ENCODE data around the gene SLC10A1.

SLC10A1 gene

GRCh38 chr14:69755784-69756183, 41.3 kb downstream of the SLC10A1 start:
- no peak for DNase-seq
- TF ChIP-seq CTCF (IDR thresholded peaks at IDR 0.05; ENCODE audit: low read depth, low read length, missing control alignments) = no peak
- H3K4me3 ChIP-seq (ENCODE audit: low read depth, low read length) = no peak overlapping the region
- no peak overlapping the region for H3K27ac ChIP-seq
- H3K36me3 ChIP-seq (replicated peaks) = no peaks in the 10 kb centered on the region
- in situ Hi-C loops (cut with HindIII; ENCODE audit: low pct_ligation_motif_present, low sequenced_read_pairs) = no loop called here
- no peaks in the 10 kb centered on the region for H3K27me3 ChIP-seq (replicated peaks)

- H3K4me3 ChIP-seq (ENCODE audit: low read depth, low read length) = no peak overlapping the region
- H3K27ac ChIP-seq = no peak overlapping the region
- TF ChIP-seq CTCF (IDR thresholded peaks at IDR 0.05; ENCODE audit: low read depth, low read length, missing control alignments) = no peak
- in situ Hi-C loops (cut with HindIII; ENCODE audit: low pct_ligation_motif_present, low sequenced_read_pairs) = no loop called here
- no peaks in the 10 kb centered on the region for H3K27me3 ChIP-seq (replicated peaks)
- DNase-seq = no peak
- no peaks in the 10 kb centered on the region for H3K36me3 ChIP-seq (replicated peaks)
Observed at GRCh38 chr14:69755296-69755695, 41.7 kb downstream of the SLC10A1 start.

- Histone ChIP-seq H3K36me3 (replicated peaks) (no peaks in the 10 kb centered on the region), H3K4me3 (ENCODE audit: low read depth, low read length) (no peak overlapping the region), H3K27me3 (replicated peaks) (no peaks in the 10 kb centered on the region), H3K27ac (no peak overlapping the region)
- no peak for DNase-seq
- no peak for TF ChIP-seq CTCF (IDR thresholded peaks at IDR 0.05; ENCODE audit: low read depth, low read length, missing control alignments)
- in situ Hi-C loops (cut with HindIII; ENCODE audit: low pct_ligation_motif_present, low sequenced_read_pairs) = no loop called here
Observed at GRCh38 chr14:69754487-69754886, 42.6 kb downstream of the SLC10A1 start.

GRCh38 chr14:69753860-69754259, 43.2 kb downstream of the SLC10A1 start:
- H3K36me3 ChIP-seq (replicated peaks) = no peaks in the 10 kb centered on the region
- in situ Hi-C loops (cut with HindIII; ENCODE audit: low pct_ligation_motif_present, low sequenced_read_pairs) = no loop called here
- H3K27ac ChIP-seq = no peak overlapping the region
- H3K4me3 ChIP-seq (ENCODE audit: low read depth, low read length) = no peak overlapping the region
- no peak for TF ChIP-seq CTCF (IDR thresholded peaks at IDR 0.05; ENCODE audit: low read depth, low read length, missing control alignments)
- no peak for DNase-seq
- no peaks in the 10 kb centered on the region for H3K27me3 ChIP-seq (replicated peaks)

GRCh38 chr14:69752773-69753172, 44.3 kb downstream of the SLC10A1 start:
- TF ChIP-seq CTCF (IDR thresholded peaks at IDR 0.05; ENCODE audit: low read depth, low read length, missing control alignments) = no peak
- Histone ChIP-seq H3K36me3 (replicated peaks) (no peaks in the 10 kb centered on the region), H3K27ac (no peak overlapping the region), H3K27me3 (replicated peaks) (no peaks in the 10 kb centered on the region), H3K4me3 (ENCODE audit: low read depth, low read length) (no peak overlapping the region)
- in situ Hi-C loops (cut with HindIII; ENCODE audit: low pct_ligation_motif_present, low sequenced_read_pairs) = no loop called here
- no peak for DNase-seq

- in situ Hi-C loops (cut with HindIII; ENCODE audit: low pct_ligation_motif_present, low sequenced_read_pairs) = no loop called here
- no peak for DNase-seq
- Histone ChIP-seq H3K4me3 (ENCODE audit: low read depth, low read length) (no peak overlapping the region), H3K27ac (no peak overlapping the region), H3K36me3 (replicated peaks) (no peaks in the 10 kb centered on the region), H3K27me3 (replicated peaks) (no peaks in the 10 kb centered on the region)
- TF ChIP-seq CTCF (IDR thresholded peaks at IDR 0.05; ENCODE audit: low read depth, low read length, missing control alignments) = no peak
Observed at GRCh38 chr14:69750495-69750894, 46.5 kb downstream of the SLC10A1 start.

All from brain microvascular endothelial cell (primary cell).